ENCODE measurements around the gene MYCN. TPM values are rescaled to one million over a fixed set of nuclear protein-coding genes. Genes with fewer than 3 reads are reported as not detected.
A peak's percentile ranks its signal among the peaks of the same experiment; 100 is the strongest.

Gene MYCN
- total and polyA plus RNA-seq, 12 donors = 0.24 to 2.2 (median 1.0) TPM

- Histone ChIP-seq H3K9me3 (replicated peaks in 1 of 3) (no peaks in the 10 kb centered on the region), H3K36me3 (replicated peaks in 1 of 2) (no peaks in the 10 kb centered on the region), H3K4me3 (no peak overlapping the region), H3K4me1 (replicated peaks in 1 of 2) (no peaks in the 10 kb centered on the region), H3K27ac (peak overlapping the region in 1 of 5 donors; percentile 10), H3K27me3 (no peaks in the 10 kb centered on the region)
- intact Hi-C loops (cut with DNase I) = no loop called here
- WGBS, 4 donors = 77 to 87% (median 86%) methylated on average over 19 to 43 of the region's 43 CpGs
- peak in 2 of 7 donors; percentile 20 to 74 for DNase-seq
- TF ChIP-seq CTCF (IDR thresholded peaks at IDR 0.05) = no peak
- TF ChIP-seq POLR2A (IDR thresholded peaks at IDR 0.05) = no peak
These were observed 44.3 kb downstream of the MYCN start for GRCh38 chr2:15984368-15985255.

GRCh38 chr2:15985531-15985930 lies 45.2 kb downstream of the MYCN start:
- intact Hi-C loops (cut with DNase I) = no loop called here
- DNase-seq = no peak

GRCh38 chr2:15986068-15986560 lies 45.8 kb downstream of the MYCN start:
- Histone ChIP-seq H3K27me3 (no peaks in the 10 kb centered on the region), H3K27ac (no peak overlapping the region), H3K9me3 (replicated peaks in 1 of 3) (no peaks in the 10 kb centered on the region), H3K36me3 (replicated peaks in 1 of 2) (no peaks in the 10 kb centered on the region), H3K4me1 (replicated peaks in 1 of 2) (no peaks in the 10 kb centered on the region), H3K4me3 (no peak overlapping the region)
- intact Hi-C loops (cut with DNase I) = no loop called here
- 76 to 78% (median 76%) methylated on average over 9 of the region's 9 CpGs for WGBS, 4 donors
- TF ChIP-seq POLR2A (IDR thresholded peaks at IDR 0.05) = no peak
- TF ChIP-seq CTCF (IDR thresholded peaks at IDR 0.05) = no peak
- peak in 2 of 7 donors; percentile 17 to 65 for DNase-seq

More at GRCh38 chr2:15985531-15985930, 45.2 kb downstream of the MYCN start:
- Histone ChIP-seq H3K27ac (no peak overlapping the region), H3K9me3 (replicated peaks in 1 of 3) (no peaks in the 10 kb centered on the region), H3K4me1 (replicated peaks in 1 of 2) (no peaks in the 10 kb centered on the region), H3K36me3 (replicated peaks in 1 of 2) (no peaks in the 10 kb centered on the region), H3K27me3 (no peaks in the 10 kb centered on the region), H3K4me3 (no peak overlapping the region)
- WGBS, 4 donors = 89 to 98% (median 92%) methylated on average over 6 to 7 of the region's 7 CpGs
- TF ChIP-seq POLR2A (IDR thresholded peaks at IDR 0.05) = no peak

GRCh38 chr2:15986644-15987043 lies 46.3 kb downstream of the MYCN start:
- WGBS, 4 donors = 73 to 89% (median 76%) methylated on average over 4 of the region's 4 CpGs
- no peak overlapping the region for H3K4me3 ChIP-seq
- H3K4me1 ChIP-seq (replicated peaks in 1 of 2) = no peaks in the 10 kb centered on the region
- no peaks in the 10 kb centered on the region for H3K27me3 ChIP-seq
- peak in 1 of 7 donors; percentile 38 for DNase-seq
- intact Hi-C loops (cut with DNase I) = no loop called here
- no peaks in the 10 kb centered on the region for H3K9me3 ChIP-seq (replicated peaks in 1 of 3)
- no peaks in the 10 kb centered on the region for H3K36me3 ChIP-seq (replicated peaks in 1 of 2)
- no peak overlapping the region for H3K27ac ChIP-seq
- TF ChIP-seq CTCF (IDR thresholded peaks at IDR 0.05) (no peak), POLR2A (IDR thresholded peaks at IDR 0.05) (no peak)
